ENCODE measurements around the gene ZNF682. TPM values are rescaled to one million over a fixed set of nuclear protein-coding genes. Genes with fewer than 3 reads are reported as not detected.
"Not testable (repeated sequence)": the region's sequence is repeated elsewhere in the genome, so short reads cannot be mapped to it uniquely, and the experiment has no call there.

The ZNF682 gene
- total RNA-seq, 1 experiment from 2014 or later: 23.0 TPM

DNA sequence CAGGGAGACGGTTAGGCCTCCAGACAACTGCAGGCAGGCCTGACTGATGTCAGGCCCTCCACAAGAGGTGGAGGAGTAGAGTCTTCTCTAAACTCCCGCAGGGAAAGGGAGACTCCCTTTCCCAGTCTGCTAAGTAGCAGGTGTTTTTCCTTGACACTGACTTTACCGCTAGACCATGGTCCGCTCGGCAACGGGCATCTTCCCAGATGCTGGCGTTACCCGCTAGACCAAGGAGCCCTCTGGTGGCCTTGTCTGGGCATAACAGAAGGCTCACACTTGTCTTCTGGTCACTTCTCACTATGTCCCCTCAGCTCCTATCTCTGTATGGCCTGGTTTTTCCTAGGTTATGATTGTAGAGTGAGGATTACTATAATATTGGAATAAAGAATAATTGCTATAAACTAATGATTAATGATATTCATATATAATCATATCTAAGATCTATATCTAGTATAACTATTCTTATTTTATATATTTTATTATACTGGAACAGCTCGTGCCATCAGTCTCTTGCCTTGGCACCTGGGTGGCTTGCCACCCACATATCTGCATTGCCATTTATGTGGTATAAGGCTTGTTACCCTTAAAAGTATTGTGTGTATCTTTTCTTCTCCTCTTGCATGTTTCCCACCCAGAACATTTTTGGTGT, 80.0 kb downstream of the ZNF682 start:
- not testable (repeated sequence) for H2BK12ac ChIP-seq (ENCODE audit: insufficient read length, low read depth, low read length); H3K9me3 ChIP-seq (ENCODE audit: control insufficient read depth, low read depth, low read length); H3K56ac ChIP-seq (ENCODE audit: insufficient read length, low read depth, low read length); H3K27ac ChIP-seq (ENCODE audit: insufficient read length, low read depth, low read length); H2AFZ ChIP-seq (ENCODE audit: low read length); H3K79me1 ChIP-seq (ENCODE audit: insufficient read depth, low read depth, low read length, poor library complexity, severe bottlenecking); H4K20me1 ChIP-seq (ENCODE audit: control insufficient read depth, insufficient read depth, insufficient read length); H3K4me1 ChIP-seq (ENCODE audit: insufficient read depth, low read length); H3K14ac ChIP-seq (ENCODE audit: insufficient read depth, low read length); H3T11ph ChIP-seq (ENCODE audit: low read length); H2AK5ac ChIP-seq (ENCODE audit: insufficient read length, low read length); H3K4ac ChIP-seq (ENCODE audit: low read depth, low read length); H3K9ac ChIP-seq (ENCODE audit: extremely low read depth, insufficient read length, low read length); H4K91ac ChIP-seq (ENCODE audit: insufficient read length, low read depth, low read length); H3K23ac ChIP-seq (ENCODE audit: insufficient read length, low read depth, low read length); H2BK15ac ChIP-seq (ENCODE audit: low read depth, low read length); H4K5ac ChIP-seq (ENCODE audit: insufficient read length, low read depth, low read length); H3K27me3 ChIP-seq (ENCODE audit: insufficient read depth, low read length); H3K4me2 ChIP-seq (ENCODE audit: insufficient read depth, insufficient read length, low read length); H3K27ac Mint-ChIP-seq; H4K8ac ChIP-seq (replicated peaks; ENCODE audit: insufficient read length, low read depth, low read length); H3K4me3 Mint-ChIP-seq; H2BK120ac ChIP-seq (ENCODE audit: low read depth, low read length, poor library complexity, severe bottlenecking); H3K23me2 ChIP-seq (ENCODE audit: insufficient read length, low read depth, low read length, poor library complexity, severe bottlenecking); H2BK5ac ChIP-seq (ENCODE audit: insufficient read length, low read length); H3K36me3 Mint-ChIP-seq (ENCODE audit: insufficient read depth in 1 of 3, low read depth in 3 of 3); H2BK20ac ChIP-seq (ENCODE audit: low read depth, low read length, poor library complexity, severe bottlenecking); H3K18ac ChIP-seq (ENCODE audit: insufficient read length, low read depth, low read length); H3K27me3 Mint-ChIP-seq (ENCODE audit: low read depth); H3K79me2 ChIP-seq (ENCODE audit: insufficient read depth, low read length)
- Mint-ChIP-seq H3K9me3 (peaks cover 0 to 13% of the 10 kb centered on the region in 2 experiments; a peak in 4 of 5 replicates), H3K4me1 (peaks cover 9 to 11% of the 10 kb centered on the region in 2 experiments)
- peak; percentile 79 for DNase-seq
- TF ChIP-seq, protein P1, sequence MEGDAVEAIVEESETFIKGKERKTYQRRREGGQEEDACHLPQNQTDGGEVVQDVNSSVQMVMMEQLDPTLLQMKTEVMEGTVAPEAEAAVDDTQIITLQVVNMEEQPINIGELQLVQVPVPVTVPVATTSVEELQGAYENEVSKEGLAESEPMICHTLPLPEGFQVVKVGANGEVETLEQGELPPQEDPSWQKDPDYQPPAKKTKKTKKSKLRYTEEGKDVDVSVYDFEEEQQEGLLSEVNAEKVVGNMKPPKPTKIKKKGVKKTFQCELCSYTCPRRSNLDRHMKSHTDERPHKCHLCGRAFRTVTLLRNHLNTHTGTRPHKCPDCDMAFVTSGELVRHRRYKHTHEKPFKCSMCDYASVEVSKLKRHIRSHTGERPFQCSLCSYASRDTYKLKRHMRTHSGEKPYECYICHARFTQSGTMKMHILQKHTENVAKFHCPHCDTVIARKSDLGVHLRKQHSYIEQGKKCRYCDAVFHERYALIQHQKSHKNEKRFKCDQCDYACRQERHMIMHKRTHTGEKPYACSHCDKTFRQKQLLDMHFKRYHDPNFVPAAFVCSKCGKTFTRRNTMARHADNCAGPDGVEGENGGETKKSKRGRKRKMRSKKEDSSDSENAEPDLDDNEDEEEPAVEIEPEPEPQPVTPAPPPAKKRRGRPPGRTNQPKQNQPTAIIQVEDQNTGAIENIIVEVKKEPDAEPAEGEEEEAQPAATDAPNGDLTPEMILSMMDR (conservative IDR thresholded peaks at IDR 0.05): peak; percentile 88
- WGBS (ENCODE audit: extremely low coverage, insufficient read length, low lambda C conversion rate): no CpG with 5 or more reads among the region's 9 CpGs

DNA sequence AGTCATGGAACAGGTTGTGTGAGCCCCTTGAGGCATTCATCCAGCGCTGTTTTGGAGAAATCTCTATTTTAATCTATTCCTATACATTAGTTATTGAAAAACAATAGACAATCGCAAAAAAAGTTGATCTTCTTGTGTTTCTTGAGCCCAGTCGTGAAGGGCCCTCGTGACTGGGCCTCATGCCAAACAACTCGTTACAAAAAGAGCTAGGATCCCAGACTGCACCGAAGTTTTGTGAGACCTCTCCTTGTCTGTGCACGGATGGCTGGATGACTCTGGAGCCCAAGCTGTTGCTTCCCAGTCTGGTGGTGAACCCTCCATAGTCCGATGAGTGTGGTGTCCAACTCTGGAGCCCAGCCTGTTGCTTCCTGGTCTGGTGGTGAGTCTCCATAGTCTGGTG, 81.5 kb downstream of the ZNF682 start:
- WGBS (ENCODE audit: extremely low coverage, insufficient read length, low lambda C conversion rate): no CpG with 5 or more reads among the region's 8 CpGs
- not testable (repeated sequence) for H2AK5ac ChIP-seq (ENCODE audit: insufficient read length, low read length); H2BK5ac ChIP-seq (ENCODE audit: insufficient read length, low read length); H3K79me2 ChIP-seq (ENCODE audit: insufficient read depth, low read length); H3K23me2 ChIP-seq (ENCODE audit: insufficient read length, low read depth, low read length, poor library complexity, severe bottlenecking); H2BK120ac ChIP-seq (ENCODE audit: low read depth, low read length, poor library complexity, severe bottlenecking); H4K91ac ChIP-seq (ENCODE audit: insufficient read length, low read depth, low read length); H3K9ac ChIP-seq (ENCODE audit: extremely low read depth, insufficient read length, low read length); H3K23ac ChIP-seq (ENCODE audit: insufficient read length, low read depth, low read length); H3K36me3 Mint-ChIP-seq (ENCODE audit: insufficient read depth in 1 of 3, low read depth in 3 of 3); H3K4me1 ChIP-seq (ENCODE audit: insufficient read depth, low read length); H3K14ac ChIP-seq (ENCODE audit: insufficient read depth, low read length); H3K4ac ChIP-seq (ENCODE audit: low read depth, low read length); H4K20me1 ChIP-seq (ENCODE audit: control insufficient read depth, insufficient read depth, insufficient read length); H2AFZ ChIP-seq (ENCODE audit: low read length); H3K27ac ChIP-seq (ENCODE audit: insufficient read length, low read depth, low read length); H4K8ac ChIP-seq (replicated peaks; ENCODE audit: insufficient read length, low read depth, low read length); H3K9me3 ChIP-seq (ENCODE audit: control insufficient read depth, low read depth, low read length); H2BK20ac ChIP-seq (ENCODE audit: low read depth, low read length, poor library complexity, severe bottlenecking); H3K79me1 ChIP-seq (ENCODE audit: insufficient read depth, low read depth, low read length, poor library complexity, severe bottlenecking); H3K4me2 ChIP-seq (ENCODE audit: insufficient read depth, insufficient read length, low read length); H3K4me3 Mint-ChIP-seq; H3K27ac Mint-ChIP-seq; H3K18ac ChIP-seq (ENCODE audit: insufficient read length, low read depth, low read length); H3K27me3 Mint-ChIP-seq (ENCODE audit: low read depth); H3T11ph ChIP-seq (ENCODE audit: low read length); H2BK15ac ChIP-seq (ENCODE audit: low read depth, low read length); H3K27me3 ChIP-seq (ENCODE audit: insufficient read depth, low read length); DNase-seq; H2BK12ac ChIP-seq (ENCODE audit: insufficient read length, low read depth, low read length); H3K56ac ChIP-seq (ENCODE audit: insufficient read length, low read depth, low read length); H4K5ac ChIP-seq (ENCODE audit: insufficient read length, low read depth, low read length); H3K4me1 Mint-ChIP-seq
- peaks cover 0 to 11% of the 10 kb centered on the region in 2 experiments; a peak in 4 of 5 replicates for H3K9me3 Mint-ChIP-seq

All from H9 (cell line).